GM23338 (cell line): ENCODE results near the gene PIM3. TPM values are rescaled to one million over a fixed set of nuclear protein-coding genes. Genes with fewer than 3 reads are reported as not detected.

Experiments used
- ATAC-seq: fragments of 200-7000 bp; cut with Tn5 transposase; 3 replicates; pipeline ENCODE4 v1.9.1; 2020
- DNase-seq: peaks from one replicate; pipeline ENCODE4 v3.0.0-alpha.2; 2015; ENCODE audit warnings: low spot score
- H2AFZ ChIP-seq: fragments of 200-600 bp; sonication (generic); 2 replicates; pipeline ENCODE4 v1.8.0; 2016; ENCODE audit warnings: antibody characterized with exemption, mild to moderate bottlenecking, moderate library complexity
- H3F3A ChIP-seq: fragments of 200-600 bp; sonication (generic); replicated peaks from 2 replicates; pipeline ENCODE4 v1.8.0; 2017; ENCODE audit warnings: antibody characterized with exemption, mixed run types, low read depth
- H3K27ac ChIP-seq: fragments of 200-600 bp; sonication (generic); 2 replicates; pipeline ENCODE4 v1.6.1; 2016; ENCODE audit warnings: low read depth
- H3K27me3 ChIP-seq: fragments of 200-600 bp; sonication (generic); 2 replicates; pipeline ENCODE4 v1.8.0; 2016; ENCODE audit warnings: mild to moderate bottlenecking, mixed run types, moderate library complexity; ENCODE audit not compliant: insufficient read depth
- H3K36me3 ChIP-seq: fragments of 200-600 bp; sonication (generic); 2 replicates; pipeline ENCODE4 v1.8.0; 2016; ENCODE audit warnings: mild to moderate bottlenecking; ENCODE audit not compliant: insufficient read depth
- H3K4me1 ChIP-seq: fragments of 200-600 bp; sonication (generic); 2 replicates; pipeline ENCODE4 v1.8.0; 2016; ENCODE audit warnings: mild to moderate bottlenecking, moderate library complexity; ENCODE audit not compliant: insufficient read depth
- H3K4me2 ChIP-seq: fragments of 200-600 bp; sonication (generic); 2 replicates; pipeline ENCODE4 v1.7.1; 2017; ENCODE audit warnings: mixed run types
- H3K4me3 ChIP-seq: fragments of 200-600 bp; sonication (generic); 2 replicates; pipeline ENCODE4 v1.6.1; 2016; ENCODE audit warnings: mixed run types
- H3K79me2 ChIP-seq: fragments of 200-600 bp; sonication (generic); replicated peaks from 2 replicates; pipeline ENCODE4 v1.8.0; 2017; ENCODE audit warnings: mild to moderate bottlenecking; ENCODE audit not compliant: insufficient read depth
- H3K9me2 ChIP-seq: fragments of 200-600 bp; sonication (generic); 2 replicates; pipeline ENCODE4 v1.8.0; 2017; ENCODE audit not compliant: insufficient read depth
- H4K20me1 ChIP-seq: fragments of 200-600 bp; sonication (generic); replicated peaks from 2 replicates; pipeline ENCODE4 v1.8.0; 2017; ENCODE audit warnings: mild to moderate bottlenecking; ENCODE audit not compliant: insufficient read depth
- H3K27ac Mint-ChIP-seq: 2 replicates; pipeline ENCODE4 v1.8.0; 2020; ENCODE audit warnings: inconsistent platforms, mild to moderate bottlenecking, moderate library complexity, mixed read lengths
- H3K27me3 Mint-ChIP-seq: 3 replicates; pipeline ENCODE4 v1.8.0; 2022; ENCODE audit warnings: low read depth, mild to moderate bottlenecking, moderate library complexity, mixed read lengths, inconsistent platforms; ENCODE audit not compliant: insufficient read depth, poor library complexity
- H3K36me3 Mint-ChIP-seq: 3 replicates; pipeline ENCODE4 v1.8.0; 2021; ENCODE audit warnings: low read depth, mild to moderate bottlenecking, inconsistent platforms, moderate library complexity, mixed read lengths
- H3K4me1 Mint-ChIP-seq: 3 replicates; pipeline ENCODE4 v1.8.0; 2020; ENCODE audit warnings: mild to moderate bottlenecking, inconsistent platforms, mixed read lengths
- H3K4me3 Mint-ChIP-seq: 3 replicates; pipeline ENCODE4 v1.8.0; 2021; ENCODE audit warnings: moderate library complexity, mild to moderate bottlenecking, inconsistent platforms, mixed read lengths
- H3K9me3 Mint-ChIP-seq: 3 replicates; pipeline ENCODE4 v1.8.0; 2020; ENCODE audit warnings: moderate library complexity, mild to moderate bottlenecking, inconsistent platforms, mixed read lengths
- CREB1 ChIP-seq: fragments of 250-450 bp; sonication (Bioruptor Pico); IDR thresholded peaks from 2 replicates; pipeline ENCODE4 v1.5.0; 2020; ENCODE audit warnings: low read depth, mild to moderate bottlenecking, moderate library complexity
- EZH2 ChIP-seq: fragments of 200-600 bp; sonication (generic); IDR thresholded peaks from one replicate; pipeline ENCODE4 v1.8.0; 2017; ENCODE audit warnings: antibody characterized with exemption, mild to moderate bottlenecking, low read depth; ENCODE audit not compliant: unreplicated experiment
- EZH2phosphoT487 ChIP-seq: fragments of 200-600 bp; sonication (generic); IDR thresholded peaks from one replicate; pipeline ENCODE4 v1.8.1; 2018; ENCODE audit warnings: antibody characterized with exemption; ENCODE audit not compliant: unreplicated experiment
- JUNB ChIP-seq: IDR thresholded peaks from one replicate; pipeline ENCODE4 v1.6.1; 2016; ENCODE audit warnings: antibody characterized with exemption; ENCODE audit not compliant: unreplicated experiment
- NANOG ChIP-seq: IDR thresholded peaks from 2 replicates; pipeline ENCODE4 v1.6.1; 2016; ENCODE audit warnings: antibody characterized with exemption, borderline replicate concordance
- POLR2AphosphoS5 ChIP-seq: IDR thresholded peaks from 2 replicates; pipeline ENCODE4 v1.6.1; 2016; ENCODE audit warnings: antibody characterized with exemption, low read depth
- STAT1 ChIP-seq: IDR thresholded peaks from one replicate; pipeline ENCODE4 v1.6.1; 2016; ENCODE audit warnings: antibody characterized with exemption; ENCODE audit not compliant: unreplicated experiment
- ZNF114 ChIP-seq: fragments of 250-450 bp; sonication (Bioruptor Pico); IDR thresholded peaks from 2 replicates; pipeline ENCODE4 v1.5.0; 2020; ENCODE audit warnings: mild to moderate bottlenecking, moderate library complexity
- ZNF331 ChIP-seq: fragments of 250-450 bp; sonication (Bioruptor Pico); IDR thresholded peaks from 2 replicates; pipeline ENCODE4 v1.5.0; 2020; ENCODE audit warnings: low read depth, mild to moderate bottlenecking, moderate library complexity
- polyA plus RNA-seq: library from polyadenylated mRNA; unstranded; fragments of >200 nt; fragmentation: Nextera tagmentation; extraction: Ambion mirVana; gene quantifications from 2 replicates; pipeline ENCODE4 v1.2.1, GENCODE V29; 2016
- total RNA-seq: library from RNA; depleted of rRNA; stranded (reverse); fragments of >200 nt; shearing (Covaris generic); gene quantifications from 2 replicates; pipeline ENCODE4 v1.2.3, GENCODE V29; 2014
- TF ChIP-seq, protein P1 (sequence below): IDR thresholded peaks from 2 replicates; pipeline ENCODE4 v1.6.1; 2016; ENCODE audit warnings: antibody characterized with exemption
- TF ChIP-seq, protein P2 (sequence below): IDR thresholded peaks from one replicate; pipeline ENCODE4 v1.6.1; 2018; ENCODE audit warnings: antibody characterized with exemption; ENCODE audit not compliant: unreplicated experiment
- TF ChIP-seq, protein P3 (sequence below), 2 experiments: fragments of 200-600 bp in 1 of 2; sonication (generic) in 1 of 2; conservative IDR thresholded peaks; 2 replicates each; pipeline versions ENCODE4 v1.5.1 to v1.6.1; 2016 to 2017; ENCODE audit warnings: antibody characterized with exemption in 2 of 2, low read depth in 2 of 2, mild to moderate bottlenecking in 2 of 2, moderate library complexity in 1 of 2
- TF ChIP-seq, protein P4 (sequence below): fragments of 250-450 bp; sonication (Bioruptor Pico); IDR thresholded peaks from 2 replicates; pipeline ENCODE4 v1.5.0; 2020; ENCODE audit warnings: mild to moderate bottlenecking, moderate library complexity

PIM3 gene
- total and polyA plus RNA-seq, 2 experiments from 2014 or later = 17.7 to 37.3 TPM

DNA sequence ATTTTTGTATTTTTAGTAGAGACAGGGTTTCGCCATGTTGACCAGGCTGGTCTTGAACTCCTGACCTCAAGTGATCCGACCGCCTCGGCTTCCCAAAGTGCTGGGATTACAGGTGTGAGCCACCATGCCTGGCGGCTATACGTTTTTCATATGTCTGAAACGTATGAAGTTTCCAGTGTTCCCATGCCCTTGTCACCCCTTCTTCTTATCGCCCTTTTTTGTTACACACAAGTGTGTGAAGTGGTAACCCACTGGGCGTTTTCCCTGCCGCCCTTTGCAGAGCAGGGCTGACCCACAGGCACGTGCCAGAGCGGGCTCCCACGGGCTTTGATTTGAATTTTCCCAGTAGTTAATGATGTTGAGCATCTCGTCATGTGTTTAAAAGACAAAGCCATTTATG, 17.0 kb downstream of the PIM3 start:
- Mint-ChIP-seq H3K9me3 (peaks cover 13% of the 10 kb centered on the region), H3K4me1 (peaks cover 4% of the 10 kb centered on the region; the same call in 1 of the 3 replicates), H3K27ac (no peak overlapping the region), H3K36me3 (peaks cover 7% of the 10 kb centered on the region), H3K4me3 (no peak overlapping the region), H3K27me3 (peaks cover 3% of the 10 kb centered on the region)
- no peak for TF ChIP-seq EZH2phosphoT487
- no peak for TF ChIP-seq JUNB
- TF ChIP-seq POLR2AphosphoS5 = no peak
- no peak for TF ChIP-seq EZH2
- TF ChIP-seq CREB1 (CRISPR knock-in tag) = no peak
- TF ChIP-seq, protein P1, sequence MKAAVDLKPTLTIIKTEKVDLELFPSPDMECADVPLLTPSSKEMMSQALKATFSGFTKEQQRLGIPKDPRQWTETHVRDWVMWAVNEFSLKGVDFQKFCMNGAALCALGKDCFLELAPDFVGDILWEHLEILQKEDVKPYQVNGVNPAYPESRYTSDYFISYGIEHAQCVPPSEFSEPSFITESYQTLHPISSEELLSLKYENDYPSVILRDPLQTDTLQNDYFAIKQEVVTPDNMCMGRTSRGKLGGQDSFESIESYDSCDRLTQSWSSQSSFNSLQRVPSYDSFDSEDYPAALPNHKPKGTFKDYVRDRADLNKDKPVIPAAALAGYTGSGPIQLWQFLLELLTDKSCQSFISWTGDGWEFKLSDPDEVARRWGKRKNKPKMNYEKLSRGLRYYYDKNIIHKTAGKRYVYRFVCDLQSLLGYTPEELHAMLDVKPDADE = no peak
- TF ChIP-seq, protein P2, sequence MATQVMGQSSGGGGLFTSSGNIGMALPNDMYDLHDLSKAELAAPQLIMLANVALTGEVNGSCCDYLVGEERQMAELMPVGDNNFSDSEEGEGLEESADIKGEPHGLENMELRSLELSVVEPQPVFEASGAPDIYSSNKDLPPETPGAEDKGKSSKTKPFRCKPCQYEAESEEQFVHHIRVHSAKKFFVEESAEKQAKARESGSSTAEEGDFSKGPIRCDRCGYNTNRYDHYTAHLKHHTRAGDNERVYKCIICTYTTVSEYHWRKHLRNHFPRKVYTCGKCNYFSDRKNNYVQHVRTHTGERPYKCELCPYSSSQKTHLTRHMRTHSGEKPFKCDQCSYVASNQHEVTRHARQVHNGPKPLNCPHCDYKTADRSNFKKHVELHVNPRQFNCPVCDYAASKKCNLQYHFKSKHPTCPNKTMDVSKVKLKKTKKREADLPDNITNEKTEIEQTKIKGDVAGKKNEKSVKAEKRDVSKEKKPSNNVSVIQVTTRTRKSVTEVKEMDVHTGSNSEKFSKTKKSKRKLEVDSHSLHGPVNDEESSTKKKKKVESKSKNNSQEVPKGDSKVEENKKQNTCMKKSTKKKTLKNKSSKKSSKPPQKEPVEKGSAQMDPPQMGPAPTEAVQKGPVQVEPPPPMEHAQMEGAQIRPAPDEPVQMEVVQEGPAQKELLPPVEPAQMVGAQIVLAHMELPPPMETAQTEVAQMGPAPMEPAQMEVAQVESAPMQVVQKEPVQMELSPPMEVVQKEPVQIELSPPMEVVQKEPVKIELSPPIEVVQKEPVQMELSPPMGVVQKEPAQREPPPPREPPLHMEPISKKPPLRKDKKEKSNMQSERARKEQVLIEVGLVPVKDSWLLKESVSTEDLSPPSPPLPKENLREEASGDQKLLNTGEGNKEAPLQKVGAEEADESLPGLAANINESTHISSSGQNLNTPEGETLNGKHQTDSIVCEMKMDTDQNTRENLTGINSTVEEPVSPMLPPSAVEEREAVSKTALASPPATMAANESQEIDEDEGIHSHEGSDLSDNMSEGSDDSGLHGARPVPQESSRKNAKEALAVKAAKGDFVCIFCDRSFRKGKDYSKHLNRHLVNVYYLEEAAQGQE = no peak
- TF ChIP-seq, protein P3, sequence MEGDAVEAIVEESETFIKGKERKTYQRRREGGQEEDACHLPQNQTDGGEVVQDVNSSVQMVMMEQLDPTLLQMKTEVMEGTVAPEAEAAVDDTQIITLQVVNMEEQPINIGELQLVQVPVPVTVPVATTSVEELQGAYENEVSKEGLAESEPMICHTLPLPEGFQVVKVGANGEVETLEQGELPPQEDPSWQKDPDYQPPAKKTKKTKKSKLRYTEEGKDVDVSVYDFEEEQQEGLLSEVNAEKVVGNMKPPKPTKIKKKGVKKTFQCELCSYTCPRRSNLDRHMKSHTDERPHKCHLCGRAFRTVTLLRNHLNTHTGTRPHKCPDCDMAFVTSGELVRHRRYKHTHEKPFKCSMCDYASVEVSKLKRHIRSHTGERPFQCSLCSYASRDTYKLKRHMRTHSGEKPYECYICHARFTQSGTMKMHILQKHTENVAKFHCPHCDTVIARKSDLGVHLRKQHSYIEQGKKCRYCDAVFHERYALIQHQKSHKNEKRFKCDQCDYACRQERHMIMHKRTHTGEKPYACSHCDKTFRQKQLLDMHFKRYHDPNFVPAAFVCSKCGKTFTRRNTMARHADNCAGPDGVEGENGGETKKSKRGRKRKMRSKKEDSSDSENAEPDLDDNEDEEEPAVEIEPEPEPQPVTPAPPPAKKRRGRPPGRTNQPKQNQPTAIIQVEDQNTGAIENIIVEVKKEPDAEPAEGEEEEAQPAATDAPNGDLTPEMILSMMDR (conservative IDR thresholded peaks at IDR 0.05; ENCODE audit: low read depth in 2 of 2) = no peak
- TF ChIP-seq, protein P4, sequence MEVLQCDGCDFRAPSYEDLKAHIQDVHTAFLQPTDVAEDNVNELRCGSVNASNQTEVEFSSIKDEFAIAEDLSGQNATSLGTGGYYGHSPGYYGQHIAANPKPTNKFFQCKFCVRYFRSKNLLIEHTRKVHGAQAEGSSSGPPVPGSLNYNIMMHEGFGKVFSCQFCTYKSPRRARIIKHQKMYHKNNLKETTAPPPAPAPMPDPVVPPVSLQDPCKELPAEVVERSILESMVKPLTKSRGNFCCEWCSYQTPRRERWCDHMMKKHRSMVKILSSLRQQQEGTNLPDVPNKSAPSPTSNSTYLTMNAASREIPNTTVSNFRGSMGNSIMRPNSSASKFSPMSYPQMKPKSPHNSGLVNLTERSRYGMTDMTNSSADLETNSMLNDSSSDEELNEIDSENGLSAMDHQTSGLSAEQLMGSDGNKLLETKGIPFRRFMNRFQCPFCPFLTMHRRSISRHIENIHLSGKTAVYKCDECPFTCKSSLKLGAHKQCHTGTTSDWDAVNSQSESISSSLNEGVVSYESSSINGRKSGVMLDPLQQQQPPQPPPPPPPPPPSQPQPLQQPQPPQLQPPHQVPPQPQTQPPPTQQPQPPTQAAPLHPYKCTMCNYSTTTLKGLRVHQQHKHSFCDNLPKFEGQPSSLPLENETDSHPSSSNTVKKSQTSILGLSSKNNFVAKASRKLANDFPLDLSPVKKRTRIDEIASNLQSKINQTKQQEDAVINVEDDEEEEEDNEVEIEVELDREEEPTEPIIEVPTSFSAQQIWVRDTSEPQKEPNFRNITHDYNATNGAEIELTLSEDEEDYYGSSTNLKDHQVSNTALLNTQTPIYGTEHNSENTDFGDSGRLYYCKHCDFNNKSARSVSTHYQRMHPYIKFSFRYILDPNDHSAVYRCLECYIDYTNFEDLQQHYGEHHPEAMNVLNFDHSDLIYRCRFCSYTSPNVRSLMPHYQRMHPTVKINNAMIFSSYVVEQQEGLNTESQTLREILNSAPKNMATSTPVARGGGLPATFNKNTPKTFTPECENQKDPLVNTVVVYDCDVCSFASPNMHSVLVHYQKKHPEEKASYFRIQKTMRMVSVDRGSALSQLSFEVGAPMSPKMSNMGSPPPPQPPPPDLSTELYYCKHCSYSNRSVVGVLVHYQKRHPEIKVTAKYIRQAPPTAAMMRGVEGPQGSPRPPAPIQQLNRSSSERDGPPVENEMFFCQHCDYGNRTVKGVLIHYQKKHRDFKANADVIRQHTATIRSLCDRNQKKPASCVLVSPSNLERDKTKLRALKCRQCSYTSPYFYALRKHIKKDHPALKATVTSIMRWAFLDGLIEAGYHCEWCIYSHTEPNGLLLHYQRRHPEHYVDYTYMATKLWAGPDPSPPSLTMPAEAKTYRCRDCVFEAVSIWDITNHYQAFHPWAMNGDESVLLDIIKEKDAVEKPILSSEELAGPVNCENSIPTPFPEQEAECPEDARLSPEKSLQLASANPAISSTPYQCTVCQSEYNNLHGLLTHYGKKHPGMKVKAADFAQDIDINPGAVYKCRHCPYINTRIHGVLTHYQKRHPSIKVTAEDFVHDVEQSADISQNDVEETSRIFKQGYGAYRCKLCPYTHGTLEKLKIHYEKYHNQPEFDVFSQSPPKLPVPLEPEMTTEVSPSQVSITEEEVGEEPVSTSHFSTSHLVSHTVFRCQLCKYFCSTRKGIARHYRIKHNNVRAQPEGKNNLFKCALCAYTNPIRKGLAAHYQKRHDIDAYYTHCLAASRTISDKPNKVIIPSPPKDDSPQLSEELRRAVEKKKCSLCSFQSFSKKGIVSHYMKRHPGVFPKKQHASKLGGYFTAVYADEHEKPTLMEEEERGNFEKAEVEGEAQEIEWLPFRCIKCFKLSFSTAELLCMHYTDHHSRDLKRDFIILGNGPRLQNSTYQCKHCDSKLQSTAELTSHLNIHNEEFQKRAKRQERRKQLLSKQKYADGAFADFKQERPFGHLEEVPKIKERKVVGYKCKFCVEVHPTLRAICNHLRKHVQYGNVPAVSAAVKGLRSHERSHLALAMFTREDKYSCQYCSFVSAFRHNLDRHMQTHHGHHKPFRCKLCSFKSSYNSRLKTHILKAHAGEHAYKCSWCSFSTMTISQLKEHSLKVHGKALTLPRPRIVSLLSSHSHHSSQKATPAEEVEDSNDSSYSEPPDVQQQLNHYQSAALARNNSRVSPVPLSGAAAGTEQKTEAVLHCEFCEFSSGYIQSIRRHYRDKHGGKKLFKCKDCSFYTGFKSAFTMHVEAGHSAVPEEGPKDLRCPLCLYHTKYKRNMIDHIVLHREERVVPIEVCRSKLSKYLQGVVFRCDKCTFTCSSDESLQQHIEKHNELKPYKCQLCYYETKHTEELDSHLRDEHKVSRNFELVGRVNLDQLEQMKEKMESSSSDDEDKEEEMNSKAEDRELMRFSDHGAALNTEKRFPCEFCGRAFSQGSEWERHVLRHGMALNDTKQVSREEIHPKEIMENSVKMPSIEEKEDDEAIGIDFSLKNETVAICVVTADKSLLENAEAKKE (CRISPR knock-in tag) = no peak
- no peak for TF ChIP-seq ZNF114 (CRISPR knock-in tag)
- TF ChIP-seq ZNF331 (CRISPR knock-in tag) = no peak
- TF ChIP-seq STAT1 = no peak
- no peak for TF ChIP-seq NANOG
- ATAC-seq (no peak), DNase-seq (no peak)
- Histone ChIP-seq H3K79me2 (no peaks in the 10 kb centered on the region), H2AFZ (no peak overlapping the region), H3F3A (peaks cover 10% of the 10 kb centered on the region; the same call in 1 of the 2 replicates), H3K4me2 (no peak overlapping the region), H3K27me3 (peaks cover 12% of the 10 kb centered on the region), H3K4me1 (no peaks in the 10 kb centered on the region), H3K9me2 (no peaks in the 10 kb centered on the region), H3K36me3 (no peaks in the 10 kb centered on the region), H3K4me3 (no peak overlapping the region), H3K27ac (no peak overlapping the region), H4K20me1 (no peaks in the 10 kb centered on the region)
